Naive B cell (primary cell): ENCODE measurements around the gene TNPO1. TPM values are rescaled to one million over a fixed set of nuclear protein-coding genes. Genes with fewer than 3 reads are reported as not detected.
A peak's percentile ranks its signal among the peaks of the same experiment; 100 is the strongest.
"Not testable (repeated sequence)": the region's sequence is repeated elsewhere in the genome, so short reads cannot be mapped to it uniquely, and the experiment has no call there.

Experiments used
- ATAC-seq, 2 donors: fragments of 150-1000 bp; cut with Tn5 transposase; 2 replicates each; pipeline ENCODE4 v1.10.0; 2021; ENCODE audit warnings: low read depth in 2 of 2, mild to moderate bottlenecking in 2 of 2, moderate library complexity in 2 of 2
- DNase-seq: peaks from one replicate; pipeline ENCODE4 v3.0.0; 2022
- H3K27ac Mint-ChIP-seq, 6 donors: one replicate each; pipeline ENCODE4 v1.8.0; 2020 to 2022; ENCODE audit warnings: mild to moderate bottlenecking in 6 of 6, mixed read lengths in 6 of 6, moderate library complexity in 5 of 6, inconsistent platforms in 2 of 6
- H3K27me3 Mint-ChIP-seq, 3 donors: one replicate each; pipeline ENCODE4 v1.8.0; 2021 to 2022; ENCODE audit warnings: mixed read lengths in 3 of 3, mild to moderate bottlenecking in 1 of 3
- H3K36me3 Mint-ChIP-seq, 2 donors: one replicate each; pipeline ENCODE4 v1.8.0; 2020 to 2022; ENCODE audit warnings: mixed read lengths in 2 of 2, inconsistent platforms in 1 of 2, mild to moderate bottlenecking in 1 of 2
- H3K4me1 Mint-ChIP-seq, 3 donors: one replicate each; pipeline ENCODE4 v1.8.0; 2020 to 2022; ENCODE audit warnings: mixed read lengths in 3 of 3, inconsistent platforms in 1 of 3, mild to moderate bottlenecking in 1 of 3, moderate library complexity in 1 of 3
- H3K4me3 Mint-ChIP-seq, 8 donors: one replicate each; pipeline ENCODE4 v1.8.0; 2020 to 2022; ENCODE audit warnings: mild to moderate bottlenecking in 8 of 8, mixed read lengths in 8 of 8, moderate library complexity in 8 of 8, inconsistent platforms in 2 of 8
- H3K9me3 Mint-ChIP-seq, 7 donors: one replicate each; pipeline ENCODE4 v1.8.0; 2020 to 2022; ENCODE audit warnings: mixed read lengths in 7 of 7, mild to moderate bottlenecking in 5 of 7, inconsistent platforms in 2 of 7, moderate library complexity in 1 of 7
- polyA plus RNA-seq, 6 donors: library from polyadenylated mRNA; unstranded; fragments of 300-500 nt; fragmentation: Illumina TruSeq; gene quantifications; one replicate each; pipeline ENCODE4 v1.2.3, GENCODE V29; 2021; ENCODE audit warnings: low read depth in 6 of 6

TNPO1 gene
- polyA plus RNA-seq, 6 donors from 2014 or later: 33.3 to 65.1 (median 63.8) TPM

GRCh38 chr5:72884892-72885291 is 68.4 kb downstream of the TNPO1 start:
- Mint-ChIP-seq H3K27me3 (no peaks in the 10 kb centered on the region), H3K4me3 (no peak overlapping the region), H3K36me3 (peaks cover 24 to 40% of the 10 kb centered on the region in 2 donors), H3K4me1 (no peaks in the 10 kb centered on the region), H3K27ac (no peak overlapping the region), H3K9me3 (no peaks in the 10 kb centered on the region)
- DNase-seq (no peak), ATAC-seq (no peak)

GRCh38 chr5:72885824-72886223 is 69.4 kb downstream of the TNPO1 start:
- ATAC-seq (no peak), DNase-seq (no peak)
- H3K27ac Mint-ChIP-seq: no peak overlapping the region
- no peak overlapping the region for H3K4me3 Mint-ChIP-seq
- H3K4me1 Mint-ChIP-seq: no peaks in the 10 kb centered on the region
- no peaks in the 10 kb centered on the region for H3K9me3 Mint-ChIP-seq
- H3K27me3 Mint-ChIP-seq: no peaks in the 10 kb centered on the region
- peaks cover 32 to 47% of the 10 kb centered on the region in 2 donors for H3K36me3 Mint-ChIP-seq

GRCh38 chr5:72888595-72888994 is 72.1 kb downstream of the TNPO1 start:
- Mint-ChIP-seq H3K36me3 (peaks cover 21 to 44% of the 10 kb centered on the region in 2 donors), H3K4me3 (no peak overlapping the region), H3K9me3 (no peaks in the 10 kb centered on the region), H3K4me1 (no peaks in the 10 kb centered on the region), H3K27ac (peak overlapping the region in 1 of 6 donors; percentile 6), H3K27me3 (no peaks in the 10 kb centered on the region)
- DNase-seq (no peak), ATAC-seq (no peak)

- Mint-ChIP-seq H3K36me3 (peaks cover 20 to 44% of the 10 kb centered on the region in 2 donors), H3K27ac (no peak overlapping the region), H3K9me3 (no peaks in the 10 kb centered on the region), H3K27me3 (no peaks in the 10 kb centered on the region), H3K4me3 (no peak overlapping the region), H3K4me1 (no peaks in the 10 kb centered on the region)
- no peak for DNase-seq
- ATAC-seq: no peak
Measured at GRCh38 chr5:72889324-72889723, 72.9 kb downstream of the TNPO1 start.

GRCh38 chr5:72892846-72893245 is 76.4 kb downstream of the TNPO1 start:
- DNase-seq (no peak), ATAC-seq (no peak)
- peaks cover 20 to 39% of the 10 kb centered on the region in 2 donors for H3K36me3 Mint-ChIP-seq
- H3K4me3 Mint-ChIP-seq: no peak overlapping the region
- H3K4me1 Mint-ChIP-seq: no peaks in the 10 kb centered on the region
- no peaks in the 10 kb centered on the region for H3K27me3 Mint-ChIP-seq
- H3K27ac Mint-ChIP-seq: no peak overlapping the region
- H3K9me3 Mint-ChIP-seq: no peaks in the 10 kb centered on the region

- Mint-ChIP-seq H3K27me3 (no peaks in the 10 kb centered on the region), H3K27ac (no peak overlapping the region), H3K4me1 (no peaks in the 10 kb centered on the region), H3K36me3 (peaks cover 26 to 30% of the 10 kb centered on the region in 2 donors), H3K4me3 (no peak overlapping the region), H3K9me3 (no peaks in the 10 kb centered on the region)
- DNase-seq: no peak
- no peak for ATAC-seq
Measured at GRCh38 chr5:72895758-72896157, 79.3 kb downstream of the TNPO1 start.

GRCh38 chr5:72906806-72907205 is 90.3 kb downstream of the TNPO1 start:
- peaks cover 22 to 31% of the 10 kb centered on the region in 2 donors for H3K36me3 Mint-ChIP-seq
- H3K27ac Mint-ChIP-seq: peak overlapping the region in 1 of 6 donors; percentile 39
- no peaks in the 10 kb centered on the region for H3K27me3 Mint-ChIP-seq
- no peak for DNase-seq
- H3K4me1 Mint-ChIP-seq: no peaks in the 10 kb centered on the region
- H3K9me3 Mint-ChIP-seq: no peaks in the 10 kb centered on the region
- H3K4me3 Mint-ChIP-seq: no peak overlapping the region
- ATAC-seq: no peak

GRCh38 chr5:72908664-72909063 is 92.2 kb downstream of the TNPO1 start:
- Mint-ChIP-seq H3K4me3 (no peak overlapping the region), H3K27me3 (no peaks in the 10 kb centered on the region), H3K36me3 (peaks cover 17 to 31% of the 10 kb centered on the region in 2 donors), H3K9me3 (no peaks in the 10 kb centered on the region), H3K4me1 (no peaks in the 10 kb centered on the region), H3K27ac (peak overlapping the region in 1 of 6 donors; percentile 66)
- DNase-seq (no peak), ATAC-seq (no peak)

GRCh38 chr5:72917371-72917776 is 100.9 kb downstream of the TNPO1 start:
- H3K27ac Mint-ChIP-seq: peak overlapping the region in 1 of 6 donors; percentile 37
- no peaks in the 10 kb centered on the region for H3K36me3 Mint-ChIP-seq
- H3K27me3 Mint-ChIP-seq: no peaks in the 10 kb centered on the region
- no peaks in the 10 kb centered on the region for H3K4me1 Mint-ChIP-seq
- H3K9me3 Mint-ChIP-seq: no peaks in the 10 kb centered on the region
- no peak overlapping the region for H3K4me3 Mint-ChIP-seq
- DNase-seq (no peak), ATAC-seq (no peak)

GRCh38 chr5:72920690-72921502 is 104.4 kb downstream of the TNPO1 start:
- Mint-ChIP-seq H3K9me3 (peaks cover 0 to under 1% (median 0%) of the 10 kb centered on the region in 7 donors), H3K4me1 (no peaks in the 10 kb centered on the region), H3K36me3 (no peaks in the 10 kb centered on the region), H3K4me3 (no peak overlapping the region), H3K27ac (peak overlapping the region in 1 of 6 donors; percentile 8), H3K27me3 (no peaks in the 10 kb centered on the region)
- ATAC-seq: no peak
- DNase-seq: no peak

GRCh38 chr5:72921886-72922285 is 105.4 kb downstream of the TNPO1 start:
- no peak overlapping the region for H3K27ac Mint-ChIP-seq
- peaks cover under 1 to 2% (median 1%) of the 10 kb centered on the region in 3 donors for H3K27me3 Mint-ChIP-seq
- no peak overlapping the region for H3K4me3 Mint-ChIP-seq
- no peaks in the 10 kb centered on the region for H3K4me1 Mint-ChIP-seq
- peaks cover 0 to 6% (median 5%) of the 10 kb centered on the region in 7 donors for H3K9me3 Mint-ChIP-seq
- no peak for ATAC-seq
- H3K36me3 Mint-ChIP-seq: peaks cover 0 to 1% of the 10 kb centered on the region in 2 donors
- no peak for DNase-seq

GRCh38 chr5:72922422-72922821 is 106.0 kb downstream of the TNPO1 start:
- DNase-seq (no peak), ATAC-seq (no peak)
- Mint-ChIP-seq H3K27ac (no peak overlapping the region), H3K4me3 (no peak overlapping the region), H3K36me3 (peaks cover 0 to 7% of the 10 kb centered on the region in 2 donors), H3K4me1 (no peaks in the 10 kb centered on the region), H3K27me3 (peaks cover 4 to 7% (median 6%) of the 10 kb centered on the region in 3 donors), H3K9me3 (peaks cover 0 to 6% (median 5%) of the 10 kb centered on the region in 7 donors)

GRCh38 chr5:72925336-72926010 is 109.0 kb downstream of the TNPO1 start:
- peaks cover 0 to 7% (median 5%) of the 10 kb centered on the region in 7 donors for H3K9me3 Mint-ChIP-seq
- H3K4me3 Mint-ChIP-seq: no peak overlapping the region
- H3K27ac Mint-ChIP-seq: no peak overlapping the region
- no peaks in the 10 kb centered on the region for H3K4me1 Mint-ChIP-seq
- ATAC-seq (no peak), DNase-seq (no peak)
- H3K36me3 Mint-ChIP-seq: peaks cover 0 to 7% of the 10 kb centered on the region in 2 donors
- H3K27me3 Mint-ChIP-seq: peaks cover 9 to 26% (median 21%) of the 10 kb centered on the region in 3 donors

GRCh38 chr5:72932686-72933085 is 116.2 kb downstream of the TNPO1 start:
- not testable (repeated sequence) for H3K9me3 Mint-ChIP-seq, H3K36me3 Mint-ChIP-seq, H3K4me1 Mint-ChIP-seq, H3K4me3 Mint-ChIP-seq, ATAC-seq, H3K27ac Mint-ChIP-seq, DNase-seq
- H3K27me3 Mint-ChIP-seq: peaks cover 32 to 48% (median 44%) of the 10 kb centered on the region in 3 donors
